Pancreas (tissue), 10 donors: ENCODE results near the gene MYMK. TPM values are rescaled to one million over a fixed set of nuclear protein-coding genes. Genes with fewer than 3 reads are reported as not detected.

ENCODE experiments used
- ATAC-seq, 4 donors: fragments of 200-7000 bp; cut with Tn5 transposase; one replicate each; pipeline versions ENCODE4 v1.8.0 to v1.9.1; 2020; ENCODE audit warnings: mild to moderate bottlenecking in 4 of 4, moderate library complexity in 4 of 4
- DNase-seq, 6 donors: peaks; one replicate each; pipeline ENCODE4 v3.0.0-alpha.2; 2020
- FAIRE-seq: peaks from 2 replicates; lab custom pipeline; 2012; peaks lifted over from hg19 to GRCh38; lab: Jason Lieb, UNC
- H3K27ac ChIP-seq, 4 donors: fragments of 200-600 bp; sonication (generic); 1 replicate in 3 of 4; 2 replicates in 1 of 4; pipeline versions ENCODE4 v1.5.0 to v1.8.0; 2020
- H3K27me3 ChIP-seq, 4 donors: fragments of 200-600 bp; one replicate each; pipeline ENCODE4 v1.8.0; 2021
- H3K36me3 ChIP-seq, 3 donors: fragments of 200-600 bp; sonication (generic) in 1 of 3; one replicate each; pipeline versions ENCODE4 v1.5.0 to v1.8.0; 2020 to 2021
- H3K4me1 ChIP-seq, 3 donors: fragments of 200-600 bp; one replicate each; pipeline ENCODE4 v1.8.0; 2021
- H3K4me3 ChIP-seq, 4 donors: fragments of 200-600 bp; sonication (generic) in 2 of 4; one replicate each; pipeline versions ENCODE4 v1.5.0 to v1.8.0; 2020 to 2021
- H3K9me3 ChIP-seq, 4 donors: fragments of 200-600 bp; one replicate each; pipeline ENCODE4 v1.8.0; 2021
- CTCF ChIP-seq, 4 donors: fragments of 200-600 bp; sonication (generic) in 3 of 4; IDR thresholded peaks; one replicate each; pipeline versions ENCODE4 v1.5.0 to v1.8.0; 2021; ENCODE audit warnings: antibody characterized with exemption in 4 of 4
- WGBS, 2 donors: extraction: QIAGEN DNeasy Blood & Tissue Kit; methylation state at CpG; one replicate each; pipeline ENCODE4 v1.1.7; 2013; 5-methylcytosine and 5-hydroxymethylcytosine counted together
- intact Hi-C, 3 donors: fragments of 100-400 bp; cut with DNase I; formaldehyde crosslinking; loops; one replicate each; pipeline versions ENCODE4 v1.11.1 to v1.14.2; 2022
- polyA plus RNA-seq, 2 donors: library from polyadenylated mRNA; stranded (reverse); fragments of 200-250 nt; gene quantifications; one replicate each; pipeline ENCODE4 v1.2.3, GENCODE V29; 2013
- total RNA-seq, 6 donors: library from RNA; stranded (reverse); fragmentation: NEBNext Ultra II Directional in 4 of 6; extraction: Animal tissue kit (Norgen Biotek cat#: 25700) in 4 of 6; gene quantifications; one replicate each; pipeline versions ENCODE4 v1.2.1 to v1.2.4, GENCODE V29; 2021 to 2023
- donor health status: healthy with polysubstance abuse.
- donor health status: DM: no; HTN: no; CAD: no; lungs with moderate emphysema.
- donor health status: DM: no; HTN: no; CAD: no.
- donor health status: control.
- donor health status: control.
- donor health status: Bipolar disorder and iron deficiency.
- donor health status: DM: yes; HTN: yes; CAD: no.
- donor health status: DM: no; HTN: no; CAD: no.
- donor health status: DM: no; HTN: no; CAD: no.
- donor health status: DM: yes; HTN: yes; CAD: no.

MYMK gene
- total and polyA plus RNA-seq, 8 donors: not detected

GRCh38 chr9:133511607-133512006 is 13.2 kb downstream of the MYMK start:
- TF ChIP-seq CTCF (IDR thresholded peaks at IDR 0.05): no peak
- peaks cover 4 to 11% (median 8%) of the 10 kb centered on the region in 3 donors for H3K4me1 ChIP-seq
- no peak for DNase-seq
- intact Hi-C loops: no loop called here
- no peak overlapping the region for H3K27ac ChIP-seq
- no peak for ATAC-seq
- no peaks in the 10 kb centered on the region for H3K27me3 ChIP-seq
- FAIRE-seq: no peak
- H3K9me3 ChIP-seq: no peaks in the 10 kb centered on the region
- no peaks in the 10 kb centered on the region for H3K36me3 ChIP-seq
- no peak overlapping the region for H3K4me3 ChIP-seq
- WGBS, 2 donors: 81 to 84% methylated on average over 10 of the region's 10 CpGs

GRCh38 chr9:133510926-133511505 is 13.7 kb downstream of the MYMK start:
- Histone ChIP-seq H3K27ac (no peak overlapping the region), H3K36me3 (no peaks in the 10 kb centered on the region), H3K4me3 (no peak overlapping the region), H3K4me1 (peaks cover 4 to 11% (median 8%) of the 10 kb centered on the region in 3 donors), H3K9me3 (no peaks in the 10 kb centered on the region), H3K27me3 (no peaks in the 10 kb centered on the region)
- peak in 2 of 6 donors; percentile 30 to 55 for DNase-seq
- WGBS, 2 donors: 90 to 91% methylated on average over 27 of the region's 27 CpGs
- ATAC-seq: no peak
- no peak for FAIRE-seq
- TF ChIP-seq CTCF (IDR thresholded peaks at IDR 0.05): no peak
- intact Hi-C loops: no loop called here

GRCh38 chr9:133509179-133510083 is 15.3 kb downstream of the MYMK start:
- H3K4me3 ChIP-seq: peak overlapping the region in 1 of 4 donors; percentile 17
- peak overlapping the region; percentile 8 to 61 (median 40) for H3K27ac ChIP-seq
- H3K36me3 ChIP-seq: no peaks in the 10 kb centered on the region
- no peak for TF ChIP-seq CTCF (IDR thresholded peaks at IDR 0.05)
- peak; percentile 49 to 79 (median 70) for ATAC-seq
- no peaks in the 10 kb centered on the region for H3K27me3 ChIP-seq
- FAIRE-seq: no peak
- 4 to 6% methylated on average over 26 of the region's 26 CpGs for WGBS, 2 donors
- H3K4me1 ChIP-seq: peaks cover 4 to 11% (median 8%) of the 10 kb centered on the region in 3 donors
- intact Hi-C loops: no loop called here
- DNase-seq: peak in 4 of 6 donors; percentile 58 to 86 (median 67)
- no peaks in the 10 kb centered on the region for H3K9me3 ChIP-seq

GRCh38 chr9:133508046-133508445 is 16.7 kb downstream of the MYMK start:
- TF ChIP-seq CTCF (IDR thresholded peaks at IDR 0.05): no peak
- ATAC-seq (no peak), DNase-seq (peak in 2 of 6 donors; percentile 15 to 20), FAIRE-seq (no peak)
- intact Hi-C loops: no loop called here
- Histone ChIP-seq H3K4me1 (peaks cover 4 to 11% (median 8%) of the 10 kb centered on the region in 3 donors), H3K27ac (no peak overlapping the region), H3K4me3 (no peak overlapping the region), H3K27me3 (no peaks in the 10 kb centered on the region), H3K9me3 (no peaks in the 10 kb centered on the region), H3K36me3 (no peaks in the 10 kb centered on the region)
- WGBS, 2 donors: 87 to 91% methylated on average over 8 of the region's 8 CpGs
